PC-9 (cell line): ENCODE measurements around the gene PARM1.

Experiments
- CTCF ChIP-seq: fragments of 200-600 bp; sonication (generic); conservative IDR thresholded peaks from 2 replicates; pipeline ENCODE4 v1.6.1; 2017; ENCODE audit warnings: mixed run types, antibody characterized with exemption, mild to moderate bottlenecking, moderate library complexity
- EZH2 ChIP-seq: fragments of 200-600 bp; sonication (generic); IDR thresholded peaks from 2 replicates; pipeline ENCODE4 v1.8.0; 2017; ENCODE audit warnings: antibody characterized with exemption, low read depth

- TF ChIP-seq CTCF (no peak), EZH2 (no peak)
These were observed 57.5 kb downstream of the PARM1 start for GRCh38 chr4:74990276-74990875.
